HepG2 (cell line): ENCODE data around the gene MYADML2. TPM values are rescaled to one million over a fixed set of nuclear protein-coding genes. Genes with fewer than 3 reads are reported as not detected.
A peak's percentile ranks its signal among the peaks of the same experiment; 100 is the strongest.

Experiments used
- BCL6 ChIP-seq: IDR thresholded peaks from 2 replicates; pipeline ENCODE4 v1.6.1; 2016; ENCODE audit warnings: missing genetic modification reagents, missing compliant biosample characterization
- DMTF1 ChIP-seq: sonication (generic); formaldehyde crosslinking; IDR thresholded peaks from 2 replicates; pipeline ENCODE4 v1.4.0; 2020; ENCODE audit warnings: mild to moderate bottlenecking, missing genetic modification reagents
- FOXC1 ChIP-seq: sonication (generic); formaldehyde crosslinking; IDR thresholded peaks from 2 replicates; pipeline ENCODE4 v1.8.0; 2022; ENCODE audit warnings: mild to moderate bottlenecking, missing genetic modification reagents, borderline replicate concordance
- FOXP4 ChIP-seq: sonication (generic); formaldehyde crosslinking; IDR thresholded peaks from 2 replicates; pipeline ENCODE4 v1.4.0; 2020; ENCODE audit warnings: missing genetic modification reagents
- IRF2 ChIP-seq: IDR thresholded peaks from 2 replicates; pipeline ENCODE4 v1.6.1; 2018; ENCODE audit warnings: missing genetic modification reagents, missing compliant biosample characterization
- KAT8 ChIP-seq: IDR thresholded peaks from 2 replicates; pipeline ENCODE4 v1.6.1; 2016; ENCODE audit warnings: missing genetic modification reagents, missing compliant biosample characterization
- KLF13 ChIP-seq: sonication (generic); formaldehyde crosslinking; IDR thresholded peaks from 2 replicates; pipeline ENCODE4 v1.4.0; 2020; ENCODE audit warnings: mild to moderate bottlenecking, missing genetic modification reagents
- LCORL ChIP-seq, 2 experiments: fragments of 450-650 bp in 1 of 2; sonication (generic) in 1 of 2; formaldehyde crosslinking in 1 of 2; IDR thresholded peaks; 2 replicates each; pipeline versions ENCODE4 v1.5.0 to v1.6.1; 2017 to 2020; ENCODE audit warnings: antibody characterized with exemption in 1 of 2, missing genetic modification reagents in 1 of 2
- NRL ChIP-seq: sonication (generic); formaldehyde crosslinking; IDR thresholded peaks from 2 replicates; pipeline ENCODE4 v1.5.0; 2020; ENCODE audit warnings: missing genetic modification reagents, mild to moderate bottlenecking, moderate library complexity, borderline replicate concordance
- RAD21 ChIP-seq: fragments of 450-650 bp; formaldehyde crosslinking; IDR thresholded peaks from 2 replicates; pipeline ENCODE4 v1.5.0; 2020; ENCODE audit warnings: mild to moderate bottlenecking
- REST ChIP-seq, 2 experiments: IDR thresholded peaks; 2 replicates each; pipeline ENCODE4 v1.6.1; 2011 to 2012; ENCODE audit warnings: low read length in 2 of 2, borderline replicate concordance in 1 of 2, low read depth in 1 of 2, mild to moderate bottlenecking in 1 of 2, moderate library complexity in 1 of 2
- RORA ChIP-seq: sonication (generic); formaldehyde crosslinking; IDR thresholded peaks from 2 replicates; pipeline ENCODE4 v1.5.0; 2020; ENCODE audit warnings: mild to moderate bottlenecking, missing genetic modification reagents, moderate library complexity
- SKI ChIP-seq: fragments of 450-650 bp; IDR thresholded peaks from one replicate; pipeline ENCODE4 v1.6.1; 2018; ENCODE audit warnings: mild to moderate bottlenecking; ENCODE audit not compliant: partially characterized antibody
- ZNF253 ChIP-seq: sonication (generic); formaldehyde crosslinking; IDR thresholded peaks from 2 replicates; pipeline ENCODE4 v1.8.0; 2022; ENCODE audit warnings: mild to moderate bottlenecking, missing genetic modification reagents, borderline replicate concordance
- ZNF296 ChIP-seq: sonication (generic); formaldehyde crosslinking; conservative IDR thresholded peaks from 2 replicates; pipeline ENCODE4 v1.5.0; 2020; ENCODE audit warnings: mild to moderate bottlenecking, missing genetic modification reagents
- ZNF510 ChIP-seq: sonication (generic); formaldehyde crosslinking; IDR thresholded peaks from 2 replicates; pipeline ENCODE4 v1.4.0; 2020; ENCODE audit warnings: low read depth, mild to moderate bottlenecking, missing genetic modification reagents
- polyA plus RNA-seq, 8 experiments: library from polyadenylated mRNA; depleted of rRNA in 3 of 8; stranded (reverse) in 7 of 8; unstranded in 1 of 8; fragments of >200 nt; fragmentation: Illumina TruSeq in 4 of 8; extraction: Trizol in 4 of 8; gene quantifications; 2 replicates each; pipeline versions ENCODE4 v1.2.1 to v1.2.3, GENCODE V29; 2011 to 2016; ENCODE audit warnings: low read depth in 4 of 8, missing spikeins in 1 of 8, mixed read lengths in 1 of 8; ENCODE audit not compliant: insufficient read depth in 1 of 8
- total RNA-seq, 5 experiments: library from RNA; depleted of rRNA; stranded (reverse); fragments of >200 nt; fragmentation: Illumina TruSeq; extraction: Trizol; gene quantifications; 2 replicates each; pipeline ENCODE4 v1.2.3, GENCODE V29; 2016; ENCODE audit warnings: low read depth in 1 of 5

MYADML2 gene
- total and polyA plus RNA-seq, 2 of the 13 experiments (the other 11 are each of a cell fraction or from before 2014, with no cell fraction given) = not detected

GRCh38 chr17:81909966-81910839, 36.8 kb downstream of the MYADML2 start (continued):
- TF ChIP-seq ZNF296 (CRISPR knock-in tag) (no peak), RORA (CRISPR knock-in tag) (no peak), ZNF253 (CRISPR knock-in tag) (peak; percentile 81; the same call in 1 of the 2 replicates), BCL6 (peak; percentile 71), FOXC1 (CRISPR knock-in tag) (peak; percentile 89), SKI (peak; percentile 85), KLF13 (CRISPR knock-in tag) (peak; percentile 42; the same call in 1 of the 2 replicates), NRL (peak; percentile 97), ZNF510 (peak; percentile 84; the same call in 1 of the 2 replicates), DMTF1 (CRISPR knock-in tag) (no peak), LCORL (IDR thresholded peaks at IDR 0.05) (no peak; the same call in 1 of the 2 replicates), LCORL (CRISPR knock-in tag; IDR thresholded peaks at IDR 0.05) (peak; percentile 96), RAD21 (CRISPR knock-in tag) (peak; percentile 31; the same call in 1 of the 2 replicates), REST (IDR thresholded peaks at IDR 0.05; ENCODE audit: borderline replicate concordance in 1 of 2, low read depth in 1 of 2, low read length in 2 of 2) (peak in 1 of 2 experiments; percentile 27; a peak in 1 of 4 replicates), IRF2 (CRISPR knock-in tag) (peak; percentile 63; the same call in 1 of the 2 replicates), KAT8 (peak; percentile 87), FOXP4 (CRISPR knock-in tag) (peak; percentile 85)
